ENCODE measurements around the gene ERCC8.
"Not testable (repeated sequence)": the region's sequence is repeated elsewhere in the genome, so short reads cannot be mapped to it uniquely, and the experiment has no call there.

The ERCC8 gene

GRCh38 chr5:60944904-60945812, at the start of gene ERCC8, which contains the start of gene NDUFAF2:
TSS of gene ERCC8 (minus strand) at chr5:60945070. CDS start at chr5:60945008, 62 bp downstream.
TSS of gene NDUFAF2 (plus strand) at chr5:60945205. CDS start at chr5:60945256, 51 bp downstream.
- peak; percentile 95 for DNase-seq

DNA sequence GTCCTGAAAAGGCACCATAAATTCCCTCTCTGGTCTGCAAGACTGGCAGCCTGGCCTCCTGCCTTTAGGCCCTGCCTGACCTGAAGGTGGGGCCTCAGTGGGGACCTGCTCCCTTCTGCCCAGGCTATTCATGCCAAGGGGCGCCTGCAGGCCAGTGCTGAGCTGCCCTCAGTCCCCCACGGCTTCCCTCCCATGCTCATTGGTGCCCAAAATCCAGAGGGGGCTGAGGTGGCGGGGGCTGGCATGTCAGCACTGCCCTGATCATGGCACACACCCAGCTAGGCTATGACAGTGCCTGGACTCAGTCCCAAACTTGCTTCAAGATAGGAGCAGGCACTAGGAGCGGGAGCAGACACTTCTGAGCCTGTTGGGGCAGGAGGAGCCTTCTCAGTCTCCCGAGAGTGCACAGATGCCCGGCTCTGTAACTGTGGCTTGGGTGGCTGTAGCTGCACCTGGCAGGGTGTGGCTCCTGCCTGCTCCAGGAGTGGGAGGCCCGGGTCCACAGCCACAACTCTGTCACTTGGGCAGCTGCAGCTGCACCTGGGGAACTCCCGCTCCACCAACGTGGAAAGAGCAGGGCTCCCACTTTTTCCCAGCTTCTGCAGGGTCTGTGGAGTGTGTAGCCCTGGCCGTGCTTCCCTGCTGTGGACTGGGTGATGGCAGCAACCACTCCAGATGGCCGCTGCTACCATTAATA, 49.2 kb upstream of the ERCC8 start:
- no peak for DNase-seq

DNA sequence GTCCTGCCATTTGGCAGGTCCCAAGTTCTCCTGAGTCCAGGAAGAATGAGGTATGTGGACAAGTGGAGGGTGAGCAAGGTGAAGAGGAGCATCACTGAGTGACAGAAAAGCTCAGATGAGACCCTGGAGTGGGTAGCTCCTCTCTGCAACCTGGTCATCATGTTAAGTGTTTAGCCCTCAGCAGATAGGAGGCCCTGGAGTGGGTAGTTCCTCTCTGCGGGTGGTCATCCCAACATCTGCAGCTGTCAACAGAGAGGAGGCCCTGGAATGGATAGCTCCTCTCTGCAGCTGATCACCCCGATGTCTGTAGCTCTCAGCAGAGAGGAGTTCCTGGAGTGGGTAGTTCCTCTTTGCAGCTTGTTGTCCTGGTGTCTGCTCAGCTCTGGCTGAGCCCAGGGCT, 48.6 kb upstream of the ERCC8 start:
- DNase-seq, result no peak

- DNase-seq, result no peak
These were observed 48.0 kb upstream of the ERCC8 start for GRCh38 chr5:60992871-60993270.

- DNase-seq, result no peak
These were observed 44.9 kb upstream of the ERCC8 start for GRCh38 chr5:60989790-60990189.

DNA sequence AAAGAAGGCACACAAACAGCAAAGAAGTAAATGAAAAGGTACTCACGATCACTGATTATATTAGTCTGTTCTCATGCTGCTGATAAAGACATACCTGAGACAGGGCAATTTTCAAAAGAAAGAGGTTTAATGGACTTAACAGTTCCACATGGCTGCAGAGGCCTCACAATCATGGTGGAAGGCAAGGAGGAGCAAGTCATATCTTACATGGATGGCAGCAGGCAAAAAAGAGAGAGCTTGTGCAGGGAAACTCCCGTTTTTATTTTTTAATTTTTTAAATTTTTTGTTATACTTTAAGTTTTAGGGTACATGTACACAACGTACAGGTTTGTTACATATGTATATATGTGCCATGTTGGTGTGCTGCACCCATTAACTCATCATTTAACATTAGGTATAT, 37.3 kb upstream of the ERCC8 start:
- not testable (repeated sequence) for DNase-seq

GRCh38 chr5:60980511-60980910, 35.6 kb upstream of the ERCC8 start:
- DNase-seq, result no peak

DNA sequence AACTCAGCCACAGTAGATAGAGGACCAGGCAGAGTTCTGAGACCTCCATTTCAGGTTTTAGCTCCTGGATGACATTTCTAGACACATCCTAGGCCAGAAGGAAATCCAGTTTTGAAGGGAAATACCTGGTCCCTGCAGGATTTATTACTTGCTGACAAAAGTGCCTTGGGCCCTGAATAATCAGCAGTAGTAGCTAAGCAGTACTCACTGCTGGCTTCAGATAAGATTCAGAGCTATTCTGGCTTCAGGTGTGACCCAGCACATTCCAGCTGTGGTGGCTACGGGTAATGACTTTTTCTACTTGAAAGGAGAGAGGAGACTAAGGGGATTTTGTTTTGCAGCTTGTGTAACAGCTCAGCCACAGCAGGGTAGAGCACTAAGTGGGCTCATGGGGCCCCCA, 34.1 kb upstream of the ERCC8 start:
- DNase-seq, result no peak

DNA sequence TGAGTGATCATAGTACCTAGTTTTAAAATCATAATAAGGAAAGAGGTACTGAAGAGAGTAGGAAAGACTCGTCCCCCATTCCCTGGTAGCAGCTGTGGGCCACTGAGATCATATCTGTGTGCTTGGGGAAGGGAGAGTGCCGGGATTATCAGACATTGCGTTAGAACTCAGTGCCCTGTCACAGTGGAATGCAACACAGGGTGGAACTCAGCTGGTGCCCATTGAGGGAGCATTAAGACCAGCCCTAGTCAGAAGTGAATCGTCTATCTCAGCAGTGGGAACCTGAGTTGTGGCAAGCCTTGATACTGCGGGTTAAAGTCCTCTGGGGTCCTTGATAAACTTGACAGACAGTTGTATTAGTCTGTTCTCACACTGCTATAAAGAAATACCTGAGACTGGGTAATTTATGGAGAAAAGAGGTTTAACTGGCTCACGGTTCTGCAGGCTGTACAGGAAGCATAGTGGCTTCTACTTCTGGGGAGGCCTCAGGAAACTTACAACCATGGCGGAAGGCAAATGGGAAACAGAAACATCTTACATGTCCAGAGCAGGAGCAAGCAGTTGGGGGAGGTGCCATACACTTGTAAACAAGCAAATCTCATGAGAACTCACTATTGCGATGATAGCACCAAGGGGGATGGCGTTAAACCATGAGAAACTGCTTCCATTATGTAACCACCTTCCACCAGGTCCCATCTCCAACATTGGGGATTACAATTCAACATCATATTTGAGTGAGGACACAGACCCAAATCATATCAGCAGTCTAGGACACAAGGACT, 33.3 kb upstream of the ERCC8 start:
- no peak for DNase-seq

DNA sequence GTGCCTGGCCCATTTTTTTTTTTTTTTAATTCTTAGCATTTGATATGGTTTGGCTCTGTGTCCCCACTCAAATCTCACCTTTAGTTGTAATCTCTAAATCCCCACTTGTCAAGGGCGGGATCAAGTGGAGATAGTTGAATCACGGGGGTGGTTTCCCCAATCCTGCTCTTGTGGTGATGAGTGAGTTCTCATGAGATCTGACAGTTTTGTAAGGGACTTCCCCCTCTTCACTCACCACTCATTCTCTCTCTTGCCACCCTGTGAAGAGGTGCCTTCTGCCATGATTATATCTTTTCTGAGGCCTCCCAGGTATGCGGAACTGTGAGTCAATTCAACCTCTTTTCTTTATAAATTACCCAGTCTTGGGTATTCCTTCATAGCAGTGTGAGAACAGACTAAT, 27.4 kb upstream of the ERCC8 start:
- peak; percentile 70 for DNase-seq

DNA sequence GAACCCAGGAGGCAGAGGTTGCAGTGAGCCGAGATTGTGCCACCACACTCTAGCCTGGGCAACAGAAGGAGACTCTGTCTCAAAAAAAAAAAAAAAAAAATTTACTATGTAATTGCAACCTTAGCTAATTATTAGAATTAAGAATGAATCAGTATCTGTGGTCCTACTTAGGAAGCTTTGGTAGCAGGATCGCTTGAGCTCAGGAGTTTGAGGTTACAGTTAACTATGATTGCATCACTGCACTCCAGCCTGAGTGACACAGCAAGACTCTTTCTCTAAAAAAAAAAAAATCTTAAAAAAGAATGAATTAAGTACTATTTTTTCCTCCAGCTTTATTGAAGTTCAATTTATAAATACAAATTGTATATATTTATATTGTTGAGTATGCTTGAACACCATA, 16.8 kb upstream of the ERCC8 start:
- no peak for DNase-seq

DNA sequence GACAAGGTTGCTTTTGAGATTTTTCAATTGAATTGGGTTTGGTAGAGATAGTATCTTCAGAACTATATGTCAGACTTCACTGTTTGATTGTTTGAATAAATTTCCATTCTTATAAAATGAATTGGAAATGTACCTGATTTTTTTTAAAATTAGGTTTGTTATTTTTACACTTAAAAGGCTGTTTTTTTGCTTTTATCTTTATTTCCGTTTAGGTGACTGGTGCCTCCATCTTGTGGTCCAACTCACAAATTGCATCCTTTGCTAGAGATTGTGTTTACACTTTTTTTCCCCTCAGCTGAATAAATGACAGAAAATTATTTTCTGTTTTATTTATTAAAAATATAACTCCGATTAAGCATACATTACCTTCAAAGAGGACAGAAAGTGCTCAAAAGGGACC, 15.7 kb upstream of the ERCC8 start:
- DNase-seq, result no peak

DNA sequence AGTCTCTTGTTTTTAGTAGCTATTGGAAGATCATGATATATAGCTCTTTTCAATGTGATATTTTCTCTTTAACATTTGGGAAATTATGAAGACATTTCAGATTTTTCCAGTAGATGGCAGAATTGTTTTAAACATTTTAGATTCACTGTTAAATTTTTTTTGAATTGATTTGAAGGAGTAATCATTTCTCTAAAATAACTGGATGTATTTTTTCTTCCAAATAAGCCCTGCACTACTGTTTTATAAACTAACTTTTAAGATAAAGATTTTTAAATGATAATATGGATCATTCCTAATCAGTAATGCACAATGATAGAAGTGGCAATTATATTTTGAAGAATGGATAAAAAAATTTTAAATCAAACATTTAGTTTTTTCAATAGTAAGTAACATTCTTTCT, 14.3 kb upstream of the ERCC8 start:
- no peak for DNase-seq

DNA sequence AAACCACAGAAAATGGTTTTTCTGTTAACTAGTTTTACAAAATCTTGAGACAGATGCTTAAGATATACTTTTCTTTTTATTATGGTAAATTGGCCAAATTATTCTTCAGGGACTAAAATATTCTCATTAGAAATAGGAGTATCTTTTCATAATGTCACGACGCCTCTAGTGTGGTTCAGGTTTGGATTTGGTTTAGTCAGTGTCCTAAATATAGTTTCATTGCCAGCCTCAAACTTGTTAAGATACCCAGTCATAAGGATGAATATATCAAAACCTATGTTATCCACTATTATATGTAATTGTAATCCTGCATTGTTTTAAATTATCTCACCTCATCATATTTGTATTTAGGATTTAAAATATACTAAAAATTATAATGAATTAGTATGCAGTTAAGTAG, 13.8 kb upstream of the ERCC8 start:
- no peak for DNase-seq

- no peak for DNase-seq
These were observed 13.2 kb upstream of the ERCC8 start for GRCh38 chr5:60958088-60958487.

DNA sequence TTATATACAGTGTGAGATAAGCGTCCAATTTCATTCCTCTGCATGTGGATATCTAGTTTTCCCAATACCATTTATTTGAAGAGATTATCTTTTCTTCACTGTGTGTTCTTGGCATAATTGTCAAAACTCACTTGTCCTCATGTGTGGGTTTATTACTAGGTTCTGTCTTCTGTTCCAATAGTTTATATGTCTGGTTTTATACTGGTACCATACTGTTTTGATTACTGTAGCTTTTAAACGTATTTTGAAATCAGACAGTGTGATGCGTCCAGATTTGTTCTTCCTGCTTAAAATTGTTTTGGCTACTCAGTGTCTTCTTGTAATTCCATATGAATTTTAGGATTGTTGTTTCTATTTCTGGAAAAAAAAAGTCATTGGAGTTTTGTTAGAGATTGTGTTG, 10.4 kb upstream of the ERCC8 start:
- DNase-seq, result no peak

DNA sequence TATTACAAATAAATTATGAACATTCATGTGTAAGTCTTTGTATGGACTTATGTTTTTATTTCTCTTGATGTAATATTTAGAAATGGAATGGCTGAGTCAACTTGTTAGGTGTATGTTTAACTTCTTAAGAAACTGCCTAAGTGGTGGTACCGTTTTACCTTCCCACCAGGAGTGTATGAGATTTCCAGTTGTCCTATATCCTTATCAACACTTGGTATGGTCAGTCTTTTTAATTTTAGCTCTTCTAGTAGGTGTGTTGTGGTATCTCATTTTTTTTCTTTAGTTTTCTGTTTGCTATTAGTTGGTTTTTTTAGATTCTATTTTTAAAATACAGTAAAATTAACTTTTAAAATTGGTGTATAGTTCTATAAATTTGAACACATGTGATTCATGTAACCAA, 3.9 kb upstream of the ERCC8 start:
- no peak for DNase-seq

DNA sequence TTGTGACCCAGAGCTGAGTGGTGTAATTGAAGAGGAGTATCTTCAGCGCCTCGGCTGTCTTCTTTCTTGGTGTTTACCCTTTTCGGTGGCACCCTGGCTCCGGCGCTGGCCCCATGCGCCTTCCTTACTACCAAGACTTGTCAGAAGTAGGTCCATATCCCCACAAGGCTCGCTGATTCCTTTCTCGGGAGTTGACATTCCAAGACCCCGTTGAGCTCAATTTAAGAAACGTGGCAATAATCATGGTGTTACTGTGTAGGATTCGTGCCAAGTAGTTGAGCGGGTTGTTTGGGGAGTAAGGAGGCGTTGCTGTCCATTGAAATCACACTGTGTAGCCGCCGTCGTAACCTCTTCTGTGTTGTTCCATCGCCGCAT, 930 bp upstream of the ERCC8 start:
- no peak for DNase-seq

GRCh38 chr5:60943624-60944023, 1.2 kb downstream of the ERCC8 start:
- DNase-seq, result no peak

DNA sequence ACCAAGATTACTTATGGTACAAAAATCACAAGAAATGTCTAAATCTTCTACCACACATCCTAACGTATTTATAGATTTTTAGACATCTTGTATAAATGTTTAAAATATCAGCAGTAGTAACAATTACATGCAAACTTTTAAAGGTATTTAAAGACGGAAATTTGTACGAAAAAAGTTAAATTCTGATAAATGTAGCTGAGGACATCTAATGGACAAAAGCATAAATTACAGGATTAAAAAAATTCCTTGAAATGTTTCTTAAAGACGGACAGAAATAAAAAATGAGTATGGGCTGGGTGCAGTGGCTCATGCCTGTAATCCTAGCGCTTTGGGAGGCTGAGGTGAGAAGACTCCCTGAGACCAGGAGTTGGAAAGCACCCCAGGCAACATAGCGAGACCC, 15.8 kb downstream of the ERCC8 start:
- DNase-seq, result no peak

DNA sequence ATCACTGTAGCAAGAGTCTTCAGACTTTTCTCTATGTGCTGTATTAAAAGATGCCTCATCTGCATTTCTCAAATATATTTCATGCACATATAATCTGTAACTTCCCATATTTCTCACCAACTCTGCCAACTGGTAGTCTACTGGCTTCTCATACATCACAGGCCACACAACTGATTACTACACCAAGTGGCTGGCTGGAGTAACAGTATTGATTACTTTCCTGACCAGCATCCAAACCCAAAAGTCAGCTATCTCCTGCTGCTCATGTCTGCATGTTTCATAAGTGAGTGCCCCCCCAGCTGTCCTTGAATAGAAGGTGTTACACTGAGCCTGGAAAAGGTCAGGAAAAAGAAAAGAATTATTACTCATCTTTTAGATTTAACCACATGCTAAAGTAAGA, 17.4 kb downstream of the ERCC8 start:
- no peak for DNase-seq

GRCh38 chr5:60918466-60918865, 26.4 kb downstream of the ERCC8 start:
- DNase-seq, result no peak

- no peak for DNase-seq
These were observed 28.2 kb downstream of the ERCC8 start for GRCh38 chr5:60916646-60917045.

GRCh38 chr5:60903356-60903755, 41.5 kb downstream of the ERCC8 start:
- DNase-seq, result no peak

Data from activated effector memory CD4-positive, alpha-beta T cell treated with anti-CD3 and anti-CD28 coated beads, Interleukin-2, amount 50 U/mL, for 16 hours (primary cell).